HG02840 (cell line): ENCODE measurements around the gene FSIP1.

Experiments used
- ATAC-seq: cut with Tn5 transposase; IDR thresholded peaks from one replicate; pipeline ENCODE4 v1.9.1; 2021; ENCODE audit warnings: mild to moderate bottlenecking, moderate library complexity, moderate number of reproducible peaks; ENCODE audit not compliant: unreplicated experiment, low FRiP score

Gene FSIP1

DNA sequence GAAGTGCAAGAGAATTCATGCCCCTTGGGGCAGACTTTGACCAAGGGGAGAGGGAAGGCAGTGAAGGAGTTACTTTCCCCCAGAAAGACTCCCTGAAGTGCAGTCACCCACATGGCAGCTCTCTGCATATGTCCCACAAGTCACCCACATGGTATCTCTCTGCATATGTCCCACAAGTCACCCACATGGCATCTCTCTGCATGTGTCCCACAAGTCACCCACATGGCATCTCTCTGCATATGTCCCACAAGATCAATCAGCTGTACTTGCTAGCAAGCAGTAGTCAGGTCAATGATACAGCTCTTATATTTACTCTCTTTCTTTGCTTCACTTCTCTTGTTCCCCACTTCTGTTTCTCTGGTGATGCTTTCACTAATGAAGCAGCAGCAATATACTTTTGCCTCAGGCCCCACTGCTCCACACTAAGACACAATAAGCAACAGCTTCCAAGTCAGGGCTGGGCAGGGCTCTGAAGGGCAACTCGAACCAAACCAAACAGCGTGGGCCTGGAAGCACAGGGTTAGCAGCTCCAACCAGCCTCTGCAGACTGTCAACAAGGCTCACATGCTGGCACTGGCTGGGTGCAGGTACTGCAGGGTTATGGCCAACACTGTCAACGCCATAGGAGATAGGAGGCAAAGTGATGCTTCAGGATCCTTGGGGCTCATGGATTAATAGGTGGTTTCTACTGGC, 155.0 kb downstream of the FSIP1 start:
- ATAC-seq, result no peak

DNA sequence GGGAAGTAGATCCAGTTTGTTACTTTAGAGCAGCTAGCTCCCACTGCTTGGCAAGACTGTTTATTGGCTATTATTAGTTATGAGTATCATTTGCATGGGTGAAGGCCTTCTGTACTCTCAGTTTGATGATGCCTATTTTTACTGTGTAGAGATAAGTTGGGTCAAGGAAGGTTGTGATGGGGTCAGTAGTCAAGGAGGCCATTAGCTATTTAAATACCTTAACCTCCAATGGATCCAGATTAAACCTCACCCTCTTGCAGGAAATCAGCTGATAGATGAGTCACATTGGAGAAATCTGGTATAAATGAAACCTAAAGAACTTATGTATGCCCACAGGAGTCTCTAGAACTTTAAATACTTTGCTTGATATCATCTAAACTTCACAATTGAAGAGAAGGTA, 156.8 kb downstream of the FSIP1 start:
- ATAC-seq, result no peak

DNA sequence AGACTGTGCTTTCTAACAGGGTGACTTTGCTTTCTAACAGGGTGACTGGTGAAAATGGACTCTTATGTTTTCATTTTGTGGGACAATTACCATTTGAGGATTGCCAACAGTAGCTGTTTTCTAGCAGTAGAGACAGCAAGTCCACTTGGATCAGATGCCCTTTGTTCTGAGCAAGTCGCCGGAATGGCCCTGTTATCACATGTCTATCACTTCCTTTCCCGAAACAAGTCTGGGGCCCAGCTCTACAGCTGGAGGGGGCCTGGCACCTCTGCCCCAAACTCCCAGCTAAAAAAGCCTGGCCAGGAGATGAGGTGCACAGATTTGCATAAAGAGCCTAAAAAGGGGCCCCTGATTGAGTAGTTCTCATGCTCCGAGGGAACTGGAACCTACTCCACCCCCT, 157.2 kb downstream of the FSIP1 start:
- no peak for ATAC-seq

DNA sequence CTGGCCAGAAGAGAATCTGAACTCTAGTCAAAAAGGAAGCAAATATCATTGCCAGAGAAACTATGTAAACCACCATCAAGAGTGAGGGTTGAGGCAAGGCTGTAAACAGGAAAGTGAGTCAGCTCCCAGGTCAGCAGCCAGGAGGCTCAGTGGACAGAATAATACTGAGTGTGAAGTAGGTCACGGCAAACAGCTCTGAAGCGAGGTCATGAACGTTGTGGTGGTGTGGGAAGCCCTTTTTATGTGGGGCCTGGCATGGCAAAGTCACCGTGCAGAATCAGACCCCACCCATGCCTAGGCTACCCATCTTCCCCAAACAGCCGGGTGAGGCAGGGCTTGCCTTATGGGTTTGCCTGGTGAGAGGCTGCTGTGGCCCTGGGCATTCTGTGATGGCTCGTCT, 157.8 kb downstream of the FSIP1 start:
- no peak for ATAC-seq

DNA sequence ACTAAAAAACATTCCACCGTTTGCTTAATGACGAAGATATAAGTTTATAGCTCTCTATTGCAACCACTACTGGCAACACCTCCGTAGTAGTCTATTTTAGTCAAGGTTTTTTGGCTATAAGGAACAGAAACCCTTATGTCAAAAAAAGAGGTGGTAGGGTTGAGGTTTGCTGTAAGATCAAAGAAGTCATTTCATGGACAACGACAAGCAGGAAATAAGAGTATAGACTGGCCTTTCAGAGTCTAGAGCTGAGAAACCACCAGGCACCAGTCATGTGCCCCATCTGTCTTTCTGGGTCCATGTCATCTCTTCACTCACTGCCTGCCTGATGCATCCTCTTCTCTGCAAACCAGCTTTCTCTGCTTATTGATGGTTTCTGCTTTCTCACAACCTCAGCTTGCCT, 159.1 kb downstream of the FSIP1 start:
- peak; percentile 67 for ATAC-seq

DNA sequence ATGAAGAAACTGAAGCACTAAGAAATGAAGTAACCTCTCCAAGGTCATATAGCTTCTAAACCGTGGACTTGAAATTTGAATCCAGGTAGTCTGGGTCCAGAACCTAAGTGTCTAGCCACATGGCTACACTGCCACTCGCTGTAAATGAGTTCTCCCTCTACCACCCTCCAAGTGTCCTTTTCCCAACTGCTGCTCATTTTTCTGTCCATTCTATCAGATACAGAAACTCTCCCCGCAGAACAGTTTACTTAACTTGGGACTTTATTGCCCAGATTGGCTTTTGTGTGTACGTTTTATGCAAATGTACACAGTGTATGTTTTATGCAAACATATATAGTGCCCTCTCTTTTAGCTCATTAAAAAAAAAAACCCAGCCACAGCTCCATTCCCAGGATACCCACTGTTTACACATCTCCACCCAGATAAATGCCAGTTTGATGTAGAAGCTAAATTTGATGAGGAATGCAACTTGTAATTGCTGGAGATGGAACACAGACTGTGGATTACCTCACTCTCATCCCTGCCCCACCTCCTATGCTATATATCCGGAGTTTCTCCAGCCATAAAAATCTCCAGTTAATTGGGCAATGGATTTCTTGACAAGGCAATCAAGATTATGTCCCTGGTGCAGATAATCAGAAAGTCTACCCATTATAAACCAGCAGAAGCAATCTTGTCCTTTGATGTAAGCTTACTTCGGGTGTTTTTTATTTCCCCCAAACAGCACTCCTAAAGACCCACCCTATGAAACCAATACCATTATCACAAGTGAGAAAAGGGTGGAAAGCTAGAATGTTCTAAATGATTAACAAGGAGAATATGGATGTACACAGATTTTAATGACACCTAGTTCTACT, 159.8 kb downstream of the FSIP1 start:
- ATAC-seq, result no peak

DNA sequence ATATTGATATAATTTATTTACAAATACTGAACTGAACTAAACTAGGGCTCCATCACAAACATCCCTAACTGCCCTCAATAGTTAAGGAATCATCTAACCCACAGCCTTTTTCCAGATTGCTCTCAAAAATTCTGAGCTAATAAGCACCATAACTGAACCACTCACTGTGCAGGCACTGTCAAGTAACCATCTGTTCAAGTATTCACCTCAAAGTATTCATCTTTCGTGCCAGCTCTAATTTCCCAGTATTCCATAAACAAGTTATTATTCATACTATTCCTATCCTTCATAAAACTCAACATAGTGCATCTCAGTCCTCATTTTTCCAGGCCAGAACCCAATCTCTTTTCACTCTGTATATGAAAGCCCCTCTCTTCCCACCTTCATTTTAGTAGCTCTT, 160.7 kb downstream of the FSIP1 start:
- ATAC-seq, result no peak

DNA sequence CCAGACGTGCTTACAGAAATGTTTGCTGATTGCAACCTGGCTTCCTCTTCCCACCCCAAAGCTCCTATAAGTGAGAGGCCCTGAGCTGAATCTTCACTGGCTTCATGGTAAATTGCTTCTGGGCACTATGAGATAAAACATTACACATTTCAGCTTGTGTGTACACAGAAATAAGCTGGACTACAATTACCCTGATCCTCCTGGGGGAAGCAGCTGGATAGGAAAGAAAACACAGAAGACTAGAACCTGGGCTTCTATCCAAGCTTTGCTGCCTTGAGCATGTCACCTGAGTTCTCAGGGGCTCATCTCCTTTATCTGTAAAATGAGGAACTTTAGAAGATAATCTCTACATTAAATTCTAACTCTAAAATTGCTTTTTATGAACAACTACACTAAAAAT, 161.4 kb downstream of the FSIP1 start:
- no peak for ATAC-seq

DNA sequence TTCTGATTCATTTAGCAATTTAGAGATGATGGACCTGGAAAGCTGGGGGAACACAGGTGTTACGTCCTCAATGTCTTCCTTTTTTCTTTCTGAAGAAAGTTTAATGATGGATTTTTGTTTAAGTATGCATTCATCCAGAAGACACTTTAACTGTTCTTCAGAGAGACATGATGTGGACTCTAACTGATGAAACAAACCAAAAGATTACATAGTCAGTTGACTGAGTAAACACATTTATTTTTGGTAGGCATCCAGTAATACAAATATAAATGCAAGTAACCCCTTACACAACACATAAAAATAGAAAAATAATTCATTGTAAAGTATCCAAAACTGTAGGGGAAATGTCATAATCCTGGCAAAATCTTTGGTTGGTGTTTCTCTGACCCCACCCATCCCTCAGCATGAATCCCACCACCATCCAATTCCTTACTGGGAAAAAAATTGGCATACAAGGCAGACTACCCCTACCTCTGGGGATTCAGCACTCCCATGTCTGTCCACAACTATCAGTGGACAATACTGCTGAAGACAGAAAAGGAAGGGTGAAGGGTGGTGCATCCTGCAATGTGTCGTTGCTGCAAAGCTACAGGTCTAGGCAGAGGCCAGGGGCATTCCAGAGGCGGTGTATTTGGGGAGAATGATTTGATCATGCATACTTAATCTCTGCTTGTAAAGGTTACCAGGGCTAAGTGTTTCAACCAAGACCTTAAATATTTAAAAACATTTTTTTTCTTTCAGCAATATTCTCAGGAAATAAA, 164.4 kb downstream of the FSIP1 start:
- ATAC-seq, result no peak

DNA sequence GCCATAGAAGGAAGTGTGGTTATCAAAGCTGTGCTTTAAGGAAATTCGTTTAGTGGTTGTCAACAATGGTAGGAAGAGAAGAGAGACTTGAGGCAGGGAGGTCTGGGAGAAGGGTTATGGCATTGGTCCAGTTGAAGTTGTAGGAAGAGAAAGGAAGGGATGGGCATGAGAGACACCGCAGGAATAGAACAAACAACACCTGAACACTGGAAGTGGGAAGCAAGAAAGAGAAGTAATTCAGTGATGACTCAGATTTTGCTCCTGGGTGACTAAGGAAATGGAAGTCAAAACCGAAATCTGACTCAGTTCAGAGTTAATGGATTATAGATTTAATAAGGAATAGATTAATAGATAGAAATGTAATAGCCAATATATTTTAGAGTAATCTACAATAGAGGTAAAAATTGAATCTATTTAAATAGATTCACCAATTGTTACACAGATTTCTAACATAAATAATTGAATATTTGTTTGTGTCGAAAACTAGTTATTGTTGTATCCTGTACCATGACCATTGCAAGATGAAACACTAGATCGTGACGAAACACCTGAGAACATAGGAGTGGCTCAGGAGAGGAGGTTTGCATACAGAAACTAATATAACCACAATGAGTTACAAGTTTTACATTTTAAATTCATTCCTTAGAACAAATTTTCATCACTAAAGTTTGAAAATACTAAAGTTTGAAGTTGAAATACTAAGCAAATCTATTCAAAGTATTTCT, 165.7 kb downstream of the FSIP1 start:
- ATAC-seq, result no peak

DNA sequence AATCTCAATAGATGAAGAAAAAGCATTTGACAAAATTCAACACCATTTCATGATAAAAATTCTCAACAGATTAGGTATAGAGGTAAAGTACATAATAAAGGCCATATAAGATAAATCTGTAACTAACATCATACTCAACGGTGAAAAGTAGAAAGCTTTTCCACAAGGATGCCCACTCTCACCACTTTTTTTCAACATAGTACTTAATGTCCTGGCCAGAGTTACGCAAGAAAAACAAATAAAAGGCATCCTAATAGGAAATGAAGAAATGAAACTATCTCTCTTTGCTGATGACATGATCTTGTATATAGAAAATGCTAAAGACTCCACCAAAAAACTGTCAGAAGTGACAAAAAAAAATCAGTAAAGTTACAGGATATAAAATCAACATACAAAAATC, 168.8 kb downstream of the FSIP1 start:
- ATAC-seq, result no peak

DNA sequence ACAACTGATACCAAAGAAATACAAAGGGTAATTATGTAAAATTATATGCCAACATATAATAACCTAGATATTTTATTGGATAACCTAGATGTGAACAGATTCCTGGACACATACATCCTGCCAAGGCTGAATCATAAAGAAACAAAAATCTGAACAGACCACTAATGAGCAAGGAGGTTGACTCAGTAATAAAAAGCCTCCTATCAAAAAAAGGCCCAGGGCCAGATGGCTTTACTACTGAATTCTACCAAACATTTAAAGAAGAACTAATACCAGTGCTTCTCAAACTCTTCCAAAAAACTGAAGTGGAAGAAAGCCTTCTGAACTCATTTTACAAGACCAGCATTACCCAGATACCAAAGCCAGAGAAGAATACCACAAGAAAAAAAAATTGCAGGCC, 169.4 kb downstream of the FSIP1 start:
- ATAC-seq, result no peak

DNA sequence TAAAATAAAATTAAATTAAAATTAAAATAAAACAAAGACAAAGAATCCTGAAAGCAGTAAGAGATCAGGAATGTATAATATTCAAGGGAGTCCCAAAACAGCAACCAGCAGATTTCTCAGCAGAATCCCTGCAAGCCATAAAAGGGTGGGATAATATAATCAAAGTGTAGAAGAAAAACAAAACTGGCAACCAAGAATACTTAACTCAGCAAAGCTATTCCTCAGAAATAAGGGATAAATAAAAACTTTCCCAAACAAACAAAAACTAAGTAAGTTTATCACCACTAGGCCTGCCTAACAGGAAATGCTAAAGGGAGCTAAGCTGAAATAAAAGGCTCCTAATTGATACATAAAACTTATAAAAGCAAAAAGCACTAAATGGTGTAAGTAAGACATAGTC, 172.0 kb downstream of the FSIP1 start:
- no peak for ATAC-seq

DNA sequence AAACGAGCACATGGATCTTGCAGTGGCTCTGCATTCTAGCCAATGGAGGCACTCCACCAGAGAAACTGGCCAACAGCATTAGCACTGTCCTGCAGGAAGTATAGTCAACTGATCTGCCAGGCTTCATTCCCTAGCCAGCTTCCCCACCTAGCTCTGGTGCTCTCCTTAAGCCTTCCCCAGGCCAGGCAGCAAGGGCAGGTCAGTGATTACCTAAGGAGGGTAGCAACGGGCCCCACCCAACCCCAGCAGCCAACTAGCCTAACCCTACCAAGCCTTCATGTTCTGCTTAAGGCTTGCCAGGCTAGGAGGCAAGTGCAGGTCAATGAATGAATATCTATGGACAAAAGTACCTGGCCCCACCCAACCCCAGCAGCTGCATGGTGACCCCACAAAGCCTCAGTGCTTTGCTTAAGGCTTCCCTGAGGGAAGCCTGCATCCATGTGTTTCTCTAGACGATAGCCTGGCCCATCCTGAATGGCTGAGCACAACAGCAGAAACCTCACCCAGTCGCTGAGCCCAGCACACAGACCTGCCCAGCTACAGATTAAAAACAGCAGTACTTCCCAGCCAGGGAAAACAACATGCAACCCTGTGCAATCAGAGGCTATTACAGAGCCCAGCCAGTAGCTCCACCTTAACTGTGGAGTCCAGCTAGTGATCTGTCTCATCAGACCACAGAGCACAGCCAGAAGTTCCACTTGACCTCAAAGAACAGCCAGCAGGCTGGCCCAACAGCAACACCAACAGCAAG, 173.3 kb downstream of the FSIP1 start:
- no peak for ATAC-seq

DNA sequence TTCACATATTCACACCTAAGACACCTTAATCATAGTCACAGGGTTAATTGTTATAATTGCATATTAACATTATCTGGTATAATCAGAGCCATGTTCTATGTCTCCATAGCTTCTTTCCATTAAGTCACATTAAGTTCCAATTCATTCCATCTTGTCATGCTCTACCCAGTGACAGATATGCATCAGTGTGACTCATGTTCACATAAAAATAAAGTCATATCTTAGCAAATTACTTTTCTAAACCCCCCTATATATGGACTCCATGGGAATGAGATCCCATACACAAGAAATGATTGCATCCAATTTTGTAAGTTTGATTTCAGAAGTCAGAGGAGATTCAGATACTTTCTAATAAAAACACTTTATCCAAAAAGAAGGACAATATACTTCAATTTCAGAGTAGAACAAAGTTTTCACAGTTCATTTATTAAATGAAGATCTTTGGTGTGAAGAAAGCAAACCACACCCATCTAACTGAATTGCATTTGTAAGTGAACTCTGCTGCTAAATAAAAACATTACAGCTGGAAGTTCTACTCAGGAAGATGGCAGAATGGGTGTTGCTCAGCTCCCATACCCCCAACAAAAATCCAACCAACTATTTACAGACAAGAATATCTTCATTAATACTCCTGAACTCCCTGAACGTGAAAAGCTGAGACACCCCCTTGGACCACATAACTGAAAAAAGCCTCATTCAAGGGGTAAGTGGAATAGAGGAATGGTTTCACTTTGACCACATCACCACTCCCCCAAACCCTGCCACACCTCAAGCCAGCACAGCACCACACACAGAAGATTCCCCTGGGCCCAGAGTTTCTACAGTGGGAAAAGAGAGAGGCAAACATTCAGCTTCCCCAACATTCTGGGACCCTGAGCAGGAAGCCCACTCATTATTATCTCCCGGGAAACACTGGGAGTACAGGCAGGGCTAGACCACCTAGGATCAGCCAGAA, 174.2 kb downstream of the FSIP1 start:
- ATAC-seq, result no peak

DNA sequence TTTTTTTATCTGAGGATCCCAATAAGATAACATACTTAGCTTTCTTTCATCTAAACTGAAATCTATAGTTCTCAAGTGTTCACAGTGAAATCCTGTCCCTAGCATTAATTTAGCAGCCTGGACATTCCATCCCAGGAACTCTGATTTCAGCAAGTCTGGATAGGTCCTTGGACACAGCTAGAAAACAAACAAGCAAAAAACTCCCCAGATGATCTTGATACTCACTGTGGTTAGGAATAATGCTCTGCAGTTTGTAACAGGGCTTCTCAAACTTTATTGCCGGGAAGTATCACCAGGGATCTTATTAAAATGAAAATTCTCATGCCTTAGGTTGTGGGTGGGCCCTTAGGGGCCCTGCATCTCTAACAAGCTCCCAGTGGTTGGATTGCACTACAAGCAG, 177.5 kb downstream of the FSIP1 start:
- ATAC-seq, result no peak

DNA sequence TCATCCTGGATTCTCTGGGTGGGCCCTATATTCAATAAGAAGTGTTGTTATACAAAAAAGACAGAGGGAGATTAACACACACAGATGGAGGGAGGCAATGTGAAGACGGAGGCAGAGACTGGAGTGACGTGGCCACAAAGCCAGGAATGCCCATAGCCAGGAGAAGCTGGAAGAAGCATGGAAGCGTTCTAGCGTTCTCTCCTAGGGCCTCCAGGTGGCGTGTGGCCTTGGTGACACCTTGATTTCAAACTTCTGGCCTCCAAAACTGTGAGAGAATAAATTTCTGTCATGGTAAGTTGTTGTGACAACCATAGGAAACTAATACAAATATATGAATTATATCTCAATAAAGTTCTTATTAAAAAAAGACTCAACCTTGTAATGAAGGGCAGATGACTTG, 180.5 kb downstream of the FSIP1 start:
- ATAC-seq, result no peak

DNA sequence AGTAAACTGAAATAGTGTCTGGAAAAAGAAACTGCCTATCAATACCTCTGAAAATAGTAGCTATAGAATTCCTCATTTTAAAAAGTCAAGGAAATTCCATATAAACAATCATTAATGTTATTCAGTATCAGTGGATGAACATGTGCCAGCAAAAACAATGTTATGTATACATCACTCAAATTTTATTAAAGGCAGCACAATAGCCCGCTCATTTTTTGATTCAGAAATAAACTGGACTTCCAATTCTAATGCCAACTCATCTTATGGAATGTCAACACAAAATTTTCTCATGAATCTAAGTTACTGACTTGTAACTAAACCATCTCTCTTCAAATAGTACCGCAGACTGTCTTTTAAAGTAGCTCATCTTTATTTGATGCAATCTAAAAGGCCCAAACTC, 182.8 kb downstream of the FSIP1 start:
- no peak for ATAC-seq
